Gastrocnemius medialis (tissue), 4 donors: ENCODE measurements around the gene HSPA9.

Experiments
- POLR2A ChIP-seq, 2 donors: fragments of 450-650 bp; IDR thresholded peaks; one replicate each; pipeline ENCODE4 v1.6.1; 2017; ENCODE audit warnings: antibody characterized with exemption in 2 of 2, mild to moderate bottlenecking in 2 of 2, moderate library complexity in 2 of 2
- TF ChIP-seq, protein P1 (sequence below), 5 experiments: fragments of 450-650 bp in 3 of 5; fragments of 200-600 bp in 2 of 5; sonication (generic) in 2 of 5; IDR thresholded peaks in 4 of 5; conservative IDR thresholded peaks in 1 of 5; 1 replicate in 4 of 5; 2 replicates in 1 of 5; pipeline ENCODE4 v1.5.1; 2016 to 2019; ENCODE audit warnings: antibody characterized with exemption in 5 of 5, mild to moderate bottlenecking in 3 of 5, moderate library complexity in 3 of 5

- TF ChIP-seq, protein P1, sequence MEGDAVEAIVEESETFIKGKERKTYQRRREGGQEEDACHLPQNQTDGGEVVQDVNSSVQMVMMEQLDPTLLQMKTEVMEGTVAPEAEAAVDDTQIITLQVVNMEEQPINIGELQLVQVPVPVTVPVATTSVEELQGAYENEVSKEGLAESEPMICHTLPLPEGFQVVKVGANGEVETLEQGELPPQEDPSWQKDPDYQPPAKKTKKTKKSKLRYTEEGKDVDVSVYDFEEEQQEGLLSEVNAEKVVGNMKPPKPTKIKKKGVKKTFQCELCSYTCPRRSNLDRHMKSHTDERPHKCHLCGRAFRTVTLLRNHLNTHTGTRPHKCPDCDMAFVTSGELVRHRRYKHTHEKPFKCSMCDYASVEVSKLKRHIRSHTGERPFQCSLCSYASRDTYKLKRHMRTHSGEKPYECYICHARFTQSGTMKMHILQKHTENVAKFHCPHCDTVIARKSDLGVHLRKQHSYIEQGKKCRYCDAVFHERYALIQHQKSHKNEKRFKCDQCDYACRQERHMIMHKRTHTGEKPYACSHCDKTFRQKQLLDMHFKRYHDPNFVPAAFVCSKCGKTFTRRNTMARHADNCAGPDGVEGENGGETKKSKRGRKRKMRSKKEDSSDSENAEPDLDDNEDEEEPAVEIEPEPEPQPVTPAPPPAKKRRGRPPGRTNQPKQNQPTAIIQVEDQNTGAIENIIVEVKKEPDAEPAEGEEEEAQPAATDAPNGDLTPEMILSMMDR (IDR thresholded peaks at IDR 0.05 in 4 of 5, conservative IDR thresholded peaks at IDR 0.05 in 1 of 5) = no peak
- no peak for TF ChIP-seq POLR2A (IDR thresholded peaks at IDR 0.05)
Observed at GRCh38 chr5:138545919-138546562, 29.2 kb downstream of the HSPA9 start.
